Body of pancreas (tissue), 4 donors: ENCODE data around the gene SPIRE2.

Source experiments
- POLR2A ChIP-seq, 3 donors: fragments of 450-650 bp; IDR thresholded peaks; one replicate each; pipeline ENCODE4 v1.6.1; 2016; ENCODE audit warnings: antibody characterized with exemption in 3 of 3, mild to moderate bottlenecking in 2 of 3
- TF ChIP-seq, protein P1 (sequence below), 7 experiments: fragments of 450-650 bp in 4 of 7; fragments of 200-600 bp in 3 of 7; sonication (generic) in 3 of 7; IDR thresholded peaks; one replicate each; pipeline ENCODE4 v1.5.1; 2016 to 2019; ENCODE audit warnings: antibody characterized with exemption in 7 of 7

GRCh38 chr16:89795676-89796075, 32.6 kb upstream of the SPIRE2 start:
- TF ChIP-seq, protein P1, sequence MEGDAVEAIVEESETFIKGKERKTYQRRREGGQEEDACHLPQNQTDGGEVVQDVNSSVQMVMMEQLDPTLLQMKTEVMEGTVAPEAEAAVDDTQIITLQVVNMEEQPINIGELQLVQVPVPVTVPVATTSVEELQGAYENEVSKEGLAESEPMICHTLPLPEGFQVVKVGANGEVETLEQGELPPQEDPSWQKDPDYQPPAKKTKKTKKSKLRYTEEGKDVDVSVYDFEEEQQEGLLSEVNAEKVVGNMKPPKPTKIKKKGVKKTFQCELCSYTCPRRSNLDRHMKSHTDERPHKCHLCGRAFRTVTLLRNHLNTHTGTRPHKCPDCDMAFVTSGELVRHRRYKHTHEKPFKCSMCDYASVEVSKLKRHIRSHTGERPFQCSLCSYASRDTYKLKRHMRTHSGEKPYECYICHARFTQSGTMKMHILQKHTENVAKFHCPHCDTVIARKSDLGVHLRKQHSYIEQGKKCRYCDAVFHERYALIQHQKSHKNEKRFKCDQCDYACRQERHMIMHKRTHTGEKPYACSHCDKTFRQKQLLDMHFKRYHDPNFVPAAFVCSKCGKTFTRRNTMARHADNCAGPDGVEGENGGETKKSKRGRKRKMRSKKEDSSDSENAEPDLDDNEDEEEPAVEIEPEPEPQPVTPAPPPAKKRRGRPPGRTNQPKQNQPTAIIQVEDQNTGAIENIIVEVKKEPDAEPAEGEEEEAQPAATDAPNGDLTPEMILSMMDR (IDR thresholded peaks at IDR 0.05) = no peak
- TF ChIP-seq POLR2A (IDR thresholded peaks at IDR 0.05) = no peak
